GM18873 (cell line): ENCODE measurements around the gene TMEM109.

ENCODE experiments used
- ATAC-seq: cut with Tn5 transposase; IDR thresholded peaks from one replicate; pipeline ENCODE4 v1.9.1; 2021; ENCODE audit warnings: mild to moderate bottlenecking, moderate library complexity, moderate number of reproducible peaks; ENCODE audit not compliant: unreplicated experiment, low FRiP score

Gene TMEM109

GRCh38 chr11:60924906-60925853, 11.2 kb downstream of the TMEM109 start:
- ATAC-seq: no peak

- no peak for ATAC-seq
Observed at GRCh38 chr11:60925868-60926267, 11.9 kb downstream of the TMEM109 start.

- no peak for ATAC-seq
Observed at GRCh38 chr11:60926500-60926899, 12.5 kb downstream of the TMEM109 start.

- ATAC-seq: no peak
Observed at GRCh38 chr11:60927061-60927592, 13.2 kb downstream of the TMEM109 start.

GRCh38 chr11:60927600-60927999, 13.6 kb downstream of the TMEM109 start:
- no peak for ATAC-seq

GRCh38 chr11:60928563-60929001, 14.6 kb downstream of the TMEM109 start:
- ATAC-seq: no peak

GRCh38 chr11:60929764-60930163, 15.8 kb downstream of the TMEM109 start:
- ATAC-seq: no peak

GRCh38 chr11:60930394-60930793, 16.4 kb downstream of the TMEM109 start:
- ATAC-seq: no peak

- no peak for ATAC-seq
Observed at GRCh38 chr11:60931917-60932316, 18.0 kb downstream of the TMEM109 start.

GRCh38 chr11:60932605-60933356, 18.8 kb downstream of the TMEM109 start:
- no peak for ATAC-seq

- no peak for ATAC-seq
Observed at GRCh38 chr11:60933416-60934123, 19.6 kb downstream of the TMEM109 start.

GRCh38 chr11:60934124-60934789, 20.3 kb downstream of the TMEM109 start:
- no peak for ATAC-seq

- no peak for ATAC-seq
Observed at GRCh38 chr11:60934790-60935605, 21.0 kb downstream of the TMEM109 start.

GRCh38 chr11:60935676-60936442, 21.9 kb downstream of the TMEM109 start:
- ATAC-seq: no peak

- ATAC-seq: no peak
Observed at GRCh38 chr11:60936467-60937143, 22.6 kb downstream of the TMEM109 start.

- ATAC-seq: no peak
Observed at GRCh38 chr11:60937144-60937527, 23.2 kb downstream of the TMEM109 start.

- ATAC-seq: no peak
Observed at GRCh38 chr11:60937811-60938210, 23.9 kb downstream of the TMEM109 start.

GRCh38 chr11:60938500-60938899, 24.5 kb downstream of the TMEM109 start:
- no peak for ATAC-seq
